GM21447 (cell line): Measurements from ENCODE around the gene SSNA1.
"Not testable (repeated sequence)": the region's sequence is repeated elsewhere in the genome, so short reads cannot be mapped to it uniquely, and the experiment has no call there.

Experiments
- ATAC-seq: cut with Tn5 transposase; IDR thresholded peaks from one replicate; pipeline ENCODE4 v1.9.1; 2021; ENCODE audit not compliant: unreplicated experiment

SSNA1 gene

GRCh38 chr9:137230705-137231371 lies 42.4 kb downstream of the SSNA1 start, which contains the start of gene SLC34A3:
Gene SLC34A3 (plus strand): TSS chr9:137230901. CDS start chr9:137231703, 802 bp downstream.
- ATAC-seq = no peak

GRCh38 chr9:137231372-137232039 lies 43.0 kb downstream of the SSNA1 start:
- no peak for ATAC-seq

GRCh38 chr9:137232101-137232500 lies 43.6 kb downstream of the SSNA1 start:
- no peak for ATAC-seq

GRCh38 chr9:137232510-137232909 lies 44.0 kb downstream of the SSNA1 start:
- ATAC-seq = no peak

DNA sequence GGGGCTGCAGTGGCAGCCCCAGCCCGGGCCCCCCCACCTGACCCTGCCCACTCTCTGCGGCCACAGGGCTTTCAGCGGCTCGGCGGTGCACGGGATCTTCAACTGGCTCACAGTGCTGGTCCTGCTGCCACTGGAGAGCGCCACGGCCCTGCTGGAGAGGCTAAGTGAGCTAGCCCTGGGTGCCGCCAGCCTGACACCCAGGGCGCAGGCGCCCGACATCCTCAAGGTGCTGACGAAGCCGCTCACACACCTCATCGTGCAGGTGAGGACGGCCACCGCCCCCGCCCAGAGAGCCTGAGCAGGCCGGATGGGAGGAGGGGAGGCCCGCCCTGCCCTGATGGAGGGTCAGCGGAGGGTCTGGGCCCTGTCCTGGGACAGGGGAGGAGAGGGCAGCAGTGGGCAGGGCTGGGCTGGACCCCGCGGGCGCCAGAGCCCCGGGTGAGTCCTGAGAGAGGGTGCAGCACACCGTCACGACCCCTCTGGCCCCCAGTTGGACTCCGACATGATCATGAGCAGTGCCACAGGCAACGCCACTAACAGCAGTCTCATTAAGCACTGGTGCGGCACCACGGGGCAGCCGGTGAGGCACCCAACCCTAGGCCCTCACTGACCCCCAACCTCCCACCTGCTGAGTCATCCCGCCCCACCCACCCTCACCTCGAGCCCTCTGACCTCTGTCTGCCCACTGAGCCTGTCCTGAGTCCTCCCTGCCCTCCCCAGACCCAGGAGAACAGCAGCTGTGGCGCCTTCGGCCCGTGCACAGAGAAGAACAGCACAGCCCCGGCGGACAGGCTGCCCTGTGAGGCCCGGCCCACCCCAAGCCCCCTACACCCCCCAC lies 44.9 kb downstream of the SSNA1 start:
- ATAC-seq = no peak

- ATAC-seq = no peak
These were observed 45.7 kb downstream of the SSNA1 start for GRCh38 chr9:137234055-137234697.

DNA sequence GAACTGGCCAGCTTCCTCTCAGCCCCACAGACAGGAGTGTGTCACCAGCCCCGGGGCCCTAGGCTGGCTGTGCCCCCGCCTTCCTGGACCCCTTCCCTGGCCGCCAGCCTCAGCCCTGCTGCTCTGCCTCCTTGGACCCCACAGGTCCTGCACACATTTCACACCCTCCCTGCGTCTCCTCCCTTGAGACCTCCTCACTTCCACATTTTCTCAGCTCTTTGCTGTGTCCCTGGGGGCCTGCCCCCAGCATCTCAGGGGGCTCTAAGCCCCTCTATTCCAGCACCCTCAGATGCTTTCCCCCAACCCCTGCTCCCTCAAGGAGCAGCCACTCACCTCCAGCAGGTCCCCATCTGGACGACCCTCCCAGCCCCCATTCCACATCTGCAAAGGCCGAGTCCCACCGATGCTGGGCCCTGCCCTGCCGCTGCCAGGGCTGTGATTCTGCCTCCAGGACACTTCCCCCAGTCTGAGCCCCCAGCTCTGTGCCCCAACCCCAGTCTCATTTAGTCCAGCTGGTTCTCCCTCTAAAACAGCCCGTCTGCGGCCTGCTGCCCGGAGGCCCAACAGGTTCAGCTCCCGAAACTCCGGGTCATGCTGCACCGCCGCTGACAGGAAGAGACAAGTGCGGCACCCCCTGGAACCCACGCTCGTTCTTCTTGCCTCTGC lies 46.4 kb downstream of the SSNA1 start:
- ATAC-seq = no peak

- no peak for ATAC-seq
These were observed 47.2 kb downstream of the SSNA1 start for GRCh38 chr9:137235424-137236237.

- ATAC-seq = no peak
These were observed 47.9 kb downstream of the SSNA1 start for GRCh38 chr9:137236238-137236935.

GRCh38 chr9:137236936-137237421 lies 48.5 kb downstream of the SSNA1 start:
- no peak for ATAC-seq

- ATAC-seq = no peak
These were observed 49.6 kb downstream of the SSNA1 start for GRCh38 chr9:137237759-137238726.

DNA sequence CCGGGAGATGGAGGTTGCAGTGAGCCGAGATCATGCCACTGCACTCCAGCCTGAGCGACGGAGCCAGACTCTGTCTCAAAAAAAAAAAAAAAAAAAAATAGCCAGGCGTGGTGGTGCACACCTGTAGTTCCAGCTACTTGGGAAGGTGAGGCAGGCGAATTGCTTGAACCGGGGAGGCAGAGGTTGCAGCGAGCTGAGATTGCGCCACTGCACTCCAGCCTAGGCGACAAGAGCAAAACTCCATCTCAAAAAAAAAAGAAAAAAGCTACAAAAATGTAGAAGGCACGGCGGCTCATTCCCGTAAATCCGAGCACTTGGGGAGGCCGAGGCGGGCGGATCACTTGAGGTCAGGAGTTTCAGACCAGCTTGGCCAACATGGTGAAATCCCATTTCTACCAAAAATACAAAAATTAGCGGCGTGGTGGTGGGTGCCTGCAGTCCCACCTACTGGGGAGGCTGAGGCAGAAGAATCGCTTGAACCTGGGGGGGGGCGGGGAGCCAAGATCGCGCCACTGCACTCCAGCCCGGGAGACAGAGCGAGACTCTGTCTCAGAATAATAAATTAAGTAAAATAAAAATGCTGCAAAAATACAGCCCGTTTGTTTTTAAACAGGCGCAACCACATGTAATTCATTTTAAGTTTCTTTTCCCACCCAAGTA lies 51.2 kb downstream of the SSNA1 start:
- not testable (repeated sequence) for ATAC-seq
